ENCODE measurements around the gene FARSB.

Gene FARSB

DNA sequence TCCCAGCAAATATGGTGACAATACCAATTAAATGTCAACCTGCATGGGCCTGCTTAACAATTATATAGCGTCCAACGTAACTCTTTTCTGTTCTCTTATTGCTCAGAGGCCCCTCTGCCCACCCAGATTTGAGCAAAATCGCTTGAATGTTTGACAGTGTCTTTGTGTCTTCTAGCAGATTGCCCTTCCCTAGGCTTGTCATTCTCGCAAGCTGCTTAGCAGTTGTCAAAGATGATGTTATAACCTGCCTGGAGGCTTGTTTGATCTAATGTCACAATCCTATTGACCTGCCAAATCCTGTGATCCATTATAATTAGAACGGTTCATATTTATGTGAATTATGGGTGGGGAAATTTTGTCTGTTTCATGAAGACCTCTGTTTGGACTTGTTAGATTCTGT lies 108.8 kb downstream of the FARSB start:
- DNase-seq (ENCODE audit: low read depth): no peak
- TF ChIP-seq MYC (IDR thresholded peaks at IDR 0.05; ENCODE audit: low read depth, low read length) (no peak), POLR2A (IDR thresholded peaks at IDR 0.05; ENCODE audit: extremely low read depth, insufficient read length) (no peak)
- TF ChIP-seq, protein P1, sequence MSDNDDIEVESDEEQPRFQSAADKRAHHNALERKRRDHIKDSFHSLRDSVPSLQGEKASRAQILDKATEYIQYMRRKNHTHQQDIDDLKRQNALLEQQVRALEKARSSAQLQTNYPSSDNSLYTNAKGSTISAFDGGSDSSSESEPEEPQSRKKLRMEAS (IDR thresholded peaks at IDR 0.05; ENCODE audit: low read depth, low read length): no peak
- TF ChIP-seq, protein P2, sequence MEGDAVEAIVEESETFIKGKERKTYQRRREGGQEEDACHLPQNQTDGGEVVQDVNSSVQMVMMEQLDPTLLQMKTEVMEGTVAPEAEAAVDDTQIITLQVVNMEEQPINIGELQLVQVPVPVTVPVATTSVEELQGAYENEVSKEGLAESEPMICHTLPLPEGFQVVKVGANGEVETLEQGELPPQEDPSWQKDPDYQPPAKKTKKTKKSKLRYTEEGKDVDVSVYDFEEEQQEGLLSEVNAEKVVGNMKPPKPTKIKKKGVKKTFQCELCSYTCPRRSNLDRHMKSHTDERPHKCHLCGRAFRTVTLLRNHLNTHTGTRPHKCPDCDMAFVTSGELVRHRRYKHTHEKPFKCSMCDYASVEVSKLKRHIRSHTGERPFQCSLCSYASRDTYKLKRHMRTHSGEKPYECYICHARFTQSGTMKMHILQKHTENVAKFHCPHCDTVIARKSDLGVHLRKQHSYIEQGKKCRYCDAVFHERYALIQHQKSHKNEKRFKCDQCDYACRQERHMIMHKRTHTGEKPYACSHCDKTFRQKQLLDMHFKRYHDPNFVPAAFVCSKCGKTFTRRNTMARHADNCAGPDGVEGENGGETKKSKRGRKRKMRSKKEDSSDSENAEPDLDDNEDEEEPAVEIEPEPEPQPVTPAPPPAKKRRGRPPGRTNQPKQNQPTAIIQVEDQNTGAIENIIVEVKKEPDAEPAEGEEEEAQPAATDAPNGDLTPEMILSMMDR (IDR thresholded peaks at IDR 0.05; ENCODE audit: low read depth, low read length): no peak
- no peak overlapping the region for H3K4me3 ChIP-seq (ENCODE audit: low read depth, low read length)

DNA sequence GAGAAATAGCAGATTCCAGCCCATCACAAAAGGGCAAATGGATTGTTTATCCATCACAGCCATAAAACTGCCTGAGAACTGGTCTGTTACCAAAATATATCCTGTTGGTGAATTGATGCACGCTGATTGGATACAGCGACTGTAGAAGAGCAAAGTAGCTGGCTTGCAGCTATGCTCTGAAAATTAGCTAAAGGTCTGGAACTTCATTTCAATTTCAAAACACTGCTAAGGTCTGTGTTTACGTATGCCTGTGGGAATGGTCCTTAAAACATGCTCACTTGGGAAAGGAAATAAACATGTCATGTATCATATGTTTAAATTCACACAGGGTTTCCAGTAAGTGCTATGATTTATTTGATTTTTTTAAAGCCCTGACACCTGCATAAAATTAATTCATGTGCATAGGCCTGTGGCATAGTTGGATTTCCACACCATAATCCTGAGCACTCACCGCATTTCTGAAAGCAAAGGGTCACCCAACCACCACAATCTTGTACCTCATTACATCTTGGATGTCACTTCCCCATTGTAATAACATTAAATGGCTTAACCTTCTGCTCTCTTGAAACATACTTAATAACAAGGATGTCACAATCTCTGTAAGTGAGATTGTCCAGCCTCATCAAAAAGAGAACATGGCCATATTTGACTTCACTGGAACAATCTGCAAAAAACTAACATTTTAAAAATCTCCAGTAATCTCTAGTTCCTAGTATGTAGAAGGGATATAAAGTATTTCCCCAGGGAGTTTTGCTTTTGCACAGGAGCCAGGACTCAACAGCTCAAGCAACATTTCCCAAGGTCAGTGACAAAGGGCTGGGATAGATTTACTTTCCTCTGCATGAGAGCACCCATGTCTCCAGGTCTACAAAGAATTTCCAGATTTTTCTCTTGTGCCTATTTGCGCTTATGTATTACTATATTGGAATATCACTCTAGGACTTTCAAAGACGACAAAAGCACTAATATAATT lies 109.8 kb downstream of the FARSB start:
- DNase-seq (ENCODE audit: low read depth): peak; percentile 26
- TF ChIP-seq MYC (IDR thresholded peaks at IDR 0.05; ENCODE audit: low read depth, low read length): no peak
- TF ChIP-seq, protein P1 (IDR thresholded peaks at IDR 0.05; ENCODE audit: low read depth, low read length): no peak
- TF ChIP-seq, protein P2 (IDR thresholded peaks at IDR 0.05; ENCODE audit: low read depth, low read length): no peak
- TF ChIP-seq POLR2A (IDR thresholded peaks at IDR 0.05; ENCODE audit: extremely low read depth, insufficient read length): no peak
- no peak overlapping the region for H3K4me3 ChIP-seq (ENCODE audit: low read depth, low read length)

DNA sequence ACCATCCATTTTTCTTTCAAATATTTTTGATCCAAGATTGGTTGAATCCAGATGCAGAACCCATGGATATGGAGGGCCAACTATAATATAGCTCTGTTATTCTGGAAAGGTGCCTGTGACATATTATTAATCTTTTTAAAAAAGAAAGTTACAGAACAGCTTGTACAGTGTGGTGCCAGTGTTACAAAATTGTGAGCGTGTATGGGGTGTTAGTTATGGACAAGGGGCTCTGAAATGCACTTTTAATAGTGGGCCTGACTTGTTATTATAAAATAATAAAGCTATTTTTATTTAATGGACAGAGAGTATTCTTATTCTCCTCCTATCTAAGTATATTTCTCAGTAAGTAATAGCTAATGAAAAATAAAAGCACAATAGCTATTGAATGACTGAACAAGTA lies 111.2 kb downstream of the FARSB start:
- H3K4me3 ChIP-seq (ENCODE audit: low read depth, low read length): no peak overlapping the region
- DNase-seq (ENCODE audit: low read depth): no peak
- TF ChIP-seq, protein P1 (IDR thresholded peaks at IDR 0.05; ENCODE audit: low read depth, low read length): no peak
- TF ChIP-seq, protein P2 (IDR thresholded peaks at IDR 0.05; ENCODE audit: low read depth, low read length): no peak
- TF ChIP-seq POLR2A (IDR thresholded peaks at IDR 0.05; ENCODE audit: extremely low read depth, insufficient read length): no peak
- no peak for TF ChIP-seq MYC (IDR thresholded peaks at IDR 0.05; ENCODE audit: low read depth, low read length)

DNA sequence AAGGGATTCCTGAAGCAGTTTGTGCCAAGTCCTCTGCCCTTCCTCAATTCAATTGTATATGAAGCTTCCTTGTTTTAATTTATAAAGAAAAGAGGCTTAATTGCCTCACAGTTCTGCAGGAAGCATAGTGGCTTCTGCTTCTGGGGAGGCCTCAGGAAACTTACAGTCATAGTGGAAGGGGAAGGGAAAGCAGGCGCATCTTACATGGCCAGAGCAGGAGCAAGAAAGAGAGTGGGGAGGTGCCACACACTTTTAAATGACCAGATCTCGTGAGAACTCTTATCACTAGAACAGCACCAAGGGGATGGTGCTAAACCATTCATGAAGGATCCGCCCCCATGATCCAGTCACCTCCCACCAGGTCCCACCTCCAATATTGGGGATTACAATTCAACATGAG lies 117.4 kb downstream of the FARSB start:
- no peak for DNase-seq (ENCODE audit: low read depth)
- no peak for TF ChIP-seq POLR2A (IDR thresholded peaks at IDR 0.05; ENCODE audit: extremely low read depth, insufficient read length)
- TF ChIP-seq, protein P1 (IDR thresholded peaks at IDR 0.05; ENCODE audit: low read depth, low read length): no peak
- TF ChIP-seq, protein P2 (IDR thresholded peaks at IDR 0.05; ENCODE audit: low read depth, low read length): no peak
- TF ChIP-seq MYC (IDR thresholded peaks at IDR 0.05; ENCODE audit: low read depth, low read length): no peak
- H3K4me3 ChIP-seq (ENCODE audit: low read depth, low read length): no peak overlapping the region

DNA sequence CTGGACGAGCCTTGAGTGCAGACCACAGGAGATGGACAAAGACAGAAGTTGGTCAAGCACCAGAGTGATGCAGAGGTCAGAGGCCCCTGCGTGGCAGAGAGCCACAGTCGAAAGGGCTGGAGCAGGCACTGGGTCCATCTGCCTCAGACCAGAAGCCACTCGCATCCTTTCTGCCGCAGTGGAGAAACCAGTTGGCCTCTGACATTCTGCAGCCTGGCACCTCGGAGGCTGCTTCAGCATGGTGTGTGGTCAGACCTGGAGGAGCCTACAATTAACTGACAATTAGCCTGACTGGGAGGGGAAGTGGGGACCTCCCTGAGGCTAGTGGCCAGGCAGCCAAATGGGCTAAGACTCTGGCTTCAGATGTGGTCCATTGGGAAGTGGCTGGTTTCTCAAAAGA lies 120.4 kb downstream of the FARSB start:
- DNase-seq (ENCODE audit: low read depth): no peak
- TF ChIP-seq MYC (IDR thresholded peaks at IDR 0.05; ENCODE audit: low read depth, low read length) (no peak), POLR2A (IDR thresholded peaks at IDR 0.05; ENCODE audit: extremely low read depth, insufficient read length) (no peak)
- TF ChIP-seq, protein P1 (IDR thresholded peaks at IDR 0.05; ENCODE audit: low read depth, low read length): no peak
- TF ChIP-seq, protein P2 (IDR thresholded peaks at IDR 0.05; ENCODE audit: low read depth, low read length): no peak
- no peak overlapping the region for H3K4me3 ChIP-seq (ENCODE audit: low read depth, low read length)
